ENCODE measurements around the gene SIL1.

DNA sequence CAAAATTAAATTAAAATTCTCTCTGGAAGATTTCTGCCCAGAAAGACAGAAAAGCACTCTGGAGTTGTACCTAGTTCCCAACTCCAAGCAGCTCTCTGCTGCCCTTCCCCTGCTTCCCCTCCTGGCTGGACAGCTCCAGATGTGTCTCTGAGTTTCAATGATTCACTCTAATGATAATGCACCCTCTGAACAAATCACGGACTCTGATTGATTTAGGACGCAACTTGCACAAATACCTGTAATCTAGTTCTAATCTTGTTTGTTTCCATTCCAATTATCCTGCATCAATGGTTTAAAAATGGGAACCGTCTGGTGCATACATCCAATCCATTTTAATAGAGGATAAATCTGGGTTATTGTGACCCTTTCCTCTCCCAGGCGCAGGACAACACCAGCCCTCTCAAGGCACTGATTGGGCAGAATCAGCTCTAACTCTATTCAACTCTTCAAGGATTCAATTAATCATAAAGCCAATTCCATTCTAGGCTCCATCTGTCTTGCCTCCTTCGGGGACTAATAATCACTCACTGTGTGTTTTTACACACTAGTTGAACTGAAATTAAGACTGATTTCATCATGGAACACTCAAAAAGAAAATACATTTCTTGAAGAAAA, 211.9 kb downstream of the SIL1 start:
- TF ChIP-seq EZH2 (IDR thresholded peaks at IDR 0.05; ENCODE audit: low read length, missing control alignments): no peak
- TF ChIP-seq, protein P1, sequence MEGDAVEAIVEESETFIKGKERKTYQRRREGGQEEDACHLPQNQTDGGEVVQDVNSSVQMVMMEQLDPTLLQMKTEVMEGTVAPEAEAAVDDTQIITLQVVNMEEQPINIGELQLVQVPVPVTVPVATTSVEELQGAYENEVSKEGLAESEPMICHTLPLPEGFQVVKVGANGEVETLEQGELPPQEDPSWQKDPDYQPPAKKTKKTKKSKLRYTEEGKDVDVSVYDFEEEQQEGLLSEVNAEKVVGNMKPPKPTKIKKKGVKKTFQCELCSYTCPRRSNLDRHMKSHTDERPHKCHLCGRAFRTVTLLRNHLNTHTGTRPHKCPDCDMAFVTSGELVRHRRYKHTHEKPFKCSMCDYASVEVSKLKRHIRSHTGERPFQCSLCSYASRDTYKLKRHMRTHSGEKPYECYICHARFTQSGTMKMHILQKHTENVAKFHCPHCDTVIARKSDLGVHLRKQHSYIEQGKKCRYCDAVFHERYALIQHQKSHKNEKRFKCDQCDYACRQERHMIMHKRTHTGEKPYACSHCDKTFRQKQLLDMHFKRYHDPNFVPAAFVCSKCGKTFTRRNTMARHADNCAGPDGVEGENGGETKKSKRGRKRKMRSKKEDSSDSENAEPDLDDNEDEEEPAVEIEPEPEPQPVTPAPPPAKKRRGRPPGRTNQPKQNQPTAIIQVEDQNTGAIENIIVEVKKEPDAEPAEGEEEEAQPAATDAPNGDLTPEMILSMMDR (conservative IDR thresholded peaks at IDR 0.05 in 1 of 2, IDR thresholded peaks at IDR 0.05 in 1 of 2; ENCODE audit: low read depth in 1 of 2, low read length in 2 of 2): no peak

Data from fibroblast of lung (primary cell).